Neural progenitor cell (in vitro differentiated cells): ENCODE measurements around the gene USP2. TPM values are rescaled to one million over a fixed set of nuclear protein-coding genes. Genes with fewer than 3 reads are reported as not detected.

ENCODE experiments used
- DNase-seq: peaks from one replicate; pipeline ENCODE4 v3.0.0-alpha.2; 2016; ENCODE audit warnings: low spot score
- H2AFZ ChIP-seq: fragments of 200-600 bp; sonication (generic); replicated peaks from 2 replicates; pipeline ENCODE4 v1.6.1; 2016; ENCODE audit warnings: antibody characterized with exemption
- H3F3A ChIP-seq: fragments of 200-600 bp; sonication (generic); 2 replicates; pipeline ENCODE4 v1.6.1; 2016; ENCODE audit warnings: antibody characterized with exemption, low read depth
- H3K27ac ChIP-seq: fragments of 200-600 bp; sonication (generic); 2 replicates; pipeline ENCODE4 v1.5.1; 2016; ENCODE audit warnings: mild to moderate bottlenecking
- H3K27me3 ChIP-seq: fragments of 200-600 bp; sonication (generic); 2 replicates; pipeline ENCODE4 v1.6.1; 2016; ENCODE audit warnings: mild to moderate bottlenecking, moderate library complexity
- H3K36me3 ChIP-seq: fragments of 200-600 bp; sonication (generic); 2 replicates; pipeline ENCODE4 v1.5.1; 2016
- H3K4me1 ChIP-seq: fragments of 200-600 bp; sonication (generic); 2 replicates; pipeline ENCODE4 v1.6.1; 2016; ENCODE audit warnings: mixed run types
- H3K4me2 ChIP-seq: fragments of 200-600 bp; sonication (generic); 2 replicates; pipeline ENCODE4 v1.6.1; 2016
- H3K4me3 ChIP-seq: fragments of 200-600 bp; sonication (generic); 2 replicates; pipeline ENCODE4 v1.5.1; 2016
- H3K79me2 ChIP-seq: fragments of 200-600 bp; sonication (generic); 2 replicates; pipeline ENCODE4 v1.6.1; 2016; ENCODE audit warnings: low read depth
- H3K9ac ChIP-seq: fragments of 200-600 bp; sonication (generic); 2 replicates; pipeline ENCODE4 v1.6.1; 2016
- H3K9me3 ChIP-seq: fragments of 200-600 bp; sonication (generic); 2 replicates; pipeline ENCODE4 v1.5.1; 2016; ENCODE audit warnings: low read depth
- H4K20me1 ChIP-seq: fragments of 200-600 bp; sonication (generic); 2 replicates; pipeline ENCODE4 v1.6.1; 2016; ENCODE audit warnings: low read depth
- H3K27ac Mint-ChIP-seq: 3 replicates; pipeline ENCODE4 v1.8.0; 2021; ENCODE audit warnings: mixed read lengths
- H3K27me3 Mint-ChIP-seq: 2 replicates; pipeline ENCODE4 v1.8.0; 2022; ENCODE audit warnings: low read depth, mild to moderate bottlenecking, inconsistent platforms, moderate library complexity, mixed read lengths; ENCODE audit not compliant: insufficient read depth
- H3K36me3 Mint-ChIP-seq: 3 replicates; pipeline ENCODE4 v1.8.0; 2021; ENCODE audit warnings: mixed read lengths
- H3K4me1 Mint-ChIP-seq: 3 replicates; pipeline ENCODE4 v1.8.0; 2021; ENCODE audit warnings: mixed read lengths
- H3K4me3 Mint-ChIP-seq: 3 replicates; pipeline ENCODE4 v1.8.0; 2021; ENCODE audit warnings: mild to moderate bottlenecking, moderate library complexity, mixed read lengths
- H3K9me3 Mint-ChIP-seq: 3 replicates; pipeline ENCODE4 v1.8.0; 2020; ENCODE audit warnings: mixed read lengths
- EZH2 ChIP-seq: fragments of 200-600 bp; sonication (generic); IDR thresholded peaks from 2 replicates; pipeline ENCODE4 v1.6.1; 2017; ENCODE audit warnings: antibody characterized with exemption, mild to moderate bottlenecking, moderate library complexity
- EZH2phosphoT487 ChIP-seq: fragments of 200-600 bp; sonication (generic); IDR thresholded peaks from 2 replicates; pipeline ENCODE4 v1.6.1; 2017; ENCODE audit warnings: antibody characterized with exemption
- total RNA-seq: library from RNA; depleted of rRNA; stranded (reverse); fragments of >200 nt; gene quantifications from 2 replicates; pipeline ENCODE4 v1.2.3, GENCODE V29; 2015; ENCODE audit warnings: low replicate concordance
- TF ChIP-seq, protein P1 (sequence below): fragments of 200-600 bp; sonication (generic); IDR thresholded peaks from 2 replicates; pipeline ENCODE4 v1.5.1; 2017; ENCODE audit warnings: antibody characterized with exemption, mild to moderate bottlenecking

USP2 gene
- total RNA-seq, 1 donor from 2014 or later = 2.6 TPM

DNA sequence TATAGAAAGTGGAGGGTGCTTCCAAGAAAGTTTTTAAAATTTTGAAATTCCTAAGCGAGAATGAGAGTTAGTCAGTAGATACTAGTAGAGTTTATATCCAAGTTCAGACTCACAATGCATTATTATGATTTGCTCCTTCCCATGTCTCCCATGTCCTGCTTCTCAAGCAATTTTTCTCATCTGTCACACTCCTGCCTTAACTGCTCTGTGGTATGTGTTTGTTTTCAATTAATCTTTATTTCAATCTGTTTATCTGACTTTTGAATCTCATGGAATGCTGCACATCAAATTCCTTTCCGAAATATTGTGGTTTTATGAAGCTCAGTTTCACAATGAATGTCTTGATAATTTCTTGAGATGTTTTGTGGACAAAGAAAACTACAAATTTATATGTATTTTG lies 23.4 kb upstream of the USP2 start:
- H3K79me2 ChIP-seq = no peaks in the 10 kb centered on the region
- H3K4me3 ChIP-seq = no peak overlapping the region
- no peaks in the 10 kb centered on the region for H4K20me1 ChIP-seq
- Mint-ChIP-seq H3K4me3 (no peak overlapping the region), H3K9me3 (peaks cover 19% of the 10 kb centered on the region), H3K36me3 (no peaks in the 10 kb centered on the region), H3K27ac (no peak overlapping the region), H3K27me3 (no peaks in the 10 kb centered on the region), H3K4me1 (no peaks in the 10 kb centered on the region)
- no peak for TF ChIP-seq EZH2phosphoT487
- TF ChIP-seq, protein P1, sequence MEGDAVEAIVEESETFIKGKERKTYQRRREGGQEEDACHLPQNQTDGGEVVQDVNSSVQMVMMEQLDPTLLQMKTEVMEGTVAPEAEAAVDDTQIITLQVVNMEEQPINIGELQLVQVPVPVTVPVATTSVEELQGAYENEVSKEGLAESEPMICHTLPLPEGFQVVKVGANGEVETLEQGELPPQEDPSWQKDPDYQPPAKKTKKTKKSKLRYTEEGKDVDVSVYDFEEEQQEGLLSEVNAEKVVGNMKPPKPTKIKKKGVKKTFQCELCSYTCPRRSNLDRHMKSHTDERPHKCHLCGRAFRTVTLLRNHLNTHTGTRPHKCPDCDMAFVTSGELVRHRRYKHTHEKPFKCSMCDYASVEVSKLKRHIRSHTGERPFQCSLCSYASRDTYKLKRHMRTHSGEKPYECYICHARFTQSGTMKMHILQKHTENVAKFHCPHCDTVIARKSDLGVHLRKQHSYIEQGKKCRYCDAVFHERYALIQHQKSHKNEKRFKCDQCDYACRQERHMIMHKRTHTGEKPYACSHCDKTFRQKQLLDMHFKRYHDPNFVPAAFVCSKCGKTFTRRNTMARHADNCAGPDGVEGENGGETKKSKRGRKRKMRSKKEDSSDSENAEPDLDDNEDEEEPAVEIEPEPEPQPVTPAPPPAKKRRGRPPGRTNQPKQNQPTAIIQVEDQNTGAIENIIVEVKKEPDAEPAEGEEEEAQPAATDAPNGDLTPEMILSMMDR = no peak
- TF ChIP-seq EZH2 = no peak
- H3F3A ChIP-seq = no peaks in the 10 kb centered on the region
- H3K9me3 ChIP-seq = no peaks in the 10 kb centered on the region
- no peak for DNase-seq
- no peaks in the 10 kb centered on the region for H3K27me3 ChIP-seq
- no peak overlapping the region for H2AFZ ChIP-seq
- no peak overlapping the region for H3K27ac ChIP-seq
- H3K9ac ChIP-seq = no peak overlapping the region
- no peaks in the 10 kb centered on the region for H3K4me1 ChIP-seq
- no peak overlapping the region for H3K4me2 ChIP-seq
- no peaks in the 10 kb centered on the region for H3K36me3 ChIP-seq

DNA sequence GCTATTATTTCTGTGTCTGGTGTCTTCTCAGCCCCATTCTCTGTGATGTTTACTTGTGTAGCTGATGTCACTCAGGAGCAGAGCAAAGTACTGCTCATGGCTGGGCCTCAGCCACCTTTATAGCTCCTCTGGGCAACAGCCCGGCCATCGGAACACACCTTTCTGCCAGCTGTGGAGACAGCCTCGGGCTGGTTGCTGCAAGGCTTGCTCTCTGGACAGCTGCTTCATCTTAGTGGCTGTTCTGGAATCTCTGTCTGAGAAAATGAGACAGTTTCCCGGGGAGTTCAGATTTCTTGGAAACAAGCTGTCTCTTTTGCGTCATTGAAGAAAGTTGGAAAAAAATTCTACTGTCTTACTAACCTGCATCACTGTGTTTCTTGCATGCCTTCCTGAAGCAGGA lies 21.5 kb upstream of the USP2 start:
- no peak overlapping the region for H3K27ac ChIP-seq

DNA sequence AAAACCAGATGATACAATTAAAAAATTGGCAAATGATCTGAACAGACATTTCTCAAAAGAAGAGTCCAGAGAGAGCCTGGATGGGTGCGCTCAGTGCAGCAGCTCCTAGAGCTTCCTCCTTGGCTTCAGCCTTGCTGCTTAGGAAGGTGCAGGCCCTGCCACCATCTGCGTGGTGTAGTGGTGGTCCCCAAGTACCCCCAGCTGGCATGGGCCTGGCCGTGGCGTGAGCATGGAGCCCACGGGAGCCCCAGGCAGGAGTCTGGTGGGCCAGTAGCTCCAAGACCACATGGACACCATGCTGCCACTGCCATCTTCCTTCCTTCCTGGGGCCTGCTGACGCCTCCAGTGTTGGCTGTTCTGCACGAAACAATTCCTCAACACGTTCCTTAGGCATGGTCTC lies 21.0 kb upstream of the USP2 start:
- Mint-ChIP-seq H3K36me3 (no peaks in the 10 kb centered on the region), H3K4me3 (no peak overlapping the region), H3K4me1 (no peaks in the 10 kb centered on the region), H3K27ac (no peak overlapping the region), H3K9me3 (peaks cover 35% of the 10 kb centered on the region), H3K27me3 (peaks cover 3% of the 10 kb centered on the region)
- Histone ChIP-seq H3K4me3 (no peak overlapping the region), H3F3A (no peaks in the 10 kb centered on the region), H3K27me3 (no peaks in the 10 kb centered on the region), H3K36me3 (no peaks in the 10 kb centered on the region), H3K9me3 (peaks cover 13% of the 10 kb centered on the region), H3K4me1 (no peaks in the 10 kb centered on the region), H3K79me2 (no peaks in the 10 kb centered on the region), H2AFZ (no peak overlapping the region), H4K20me1 (no peaks in the 10 kb centered on the region), H3K9ac (no peak overlapping the region), H3K4me2 (no peak overlapping the region), H3K27ac (no peak overlapping the region)
- no peak for TF ChIP-seq EZH2
- TF ChIP-seq EZH2phosphoT487 = no peak
- TF ChIP-seq, protein P1 = no peak
- no peak for DNase-seq

More for the DNA sequence above, 21.5 kb upstream of the USP2 start:
- no peak for DNase-seq
- TF ChIP-seq EZH2phosphoT487 (no peak), EZH2 (no peak)
- TF ChIP-seq, protein P1 = no peak
- Histone ChIP-seq H3K27me3 (no peaks in the 10 kb centered on the region), H3K9me3 (peaks cover 8% of the 10 kb centered on the region), H3K4me3 (no peak overlapping the region), H3K9ac (no peak overlapping the region), H3K4me2 (no peak overlapping the region), H3K79me2 (no peaks in the 10 kb centered on the region), H2AFZ (no peak overlapping the region), H4K20me1 (no peaks in the 10 kb centered on the region), H3F3A (no peaks in the 10 kb centered on the region), H3K36me3 (no peaks in the 10 kb centered on the region), H3K4me1 (no peaks in the 10 kb centered on the region)
- H3K27ac Mint-ChIP-seq = no peak overlapping the region
- no peak overlapping the region for H3K4me3 Mint-ChIP-seq
- no peaks in the 10 kb centered on the region for H3K36me3 Mint-ChIP-seq
- no peaks in the 10 kb centered on the region for H3K4me1 Mint-ChIP-seq
- peaks cover 3% of the 10 kb centered on the region for H3K27me3 Mint-ChIP-seq
- peaks cover 30% of the 10 kb centered on the region for H3K9me3 Mint-ChIP-seq

DNA sequence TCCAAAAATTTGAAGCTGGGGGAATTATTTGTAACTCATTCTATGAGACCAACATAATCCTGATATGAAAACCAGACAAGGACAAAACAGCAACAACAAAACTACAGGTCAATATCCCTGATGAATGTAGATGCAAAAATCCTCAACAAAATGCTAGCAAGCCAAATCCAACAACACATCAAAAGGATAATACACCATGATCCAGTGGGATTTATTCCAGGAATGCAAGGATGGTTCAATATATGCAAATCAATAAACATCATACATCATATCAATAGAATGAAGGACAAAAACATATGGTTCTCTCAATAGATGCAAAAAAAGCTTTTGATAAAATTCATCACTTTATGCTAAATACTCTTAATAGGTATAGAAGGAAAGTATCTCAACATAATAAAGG lies 19.4 kb upstream of the USP2 start:
- H3K36me3 Mint-ChIP-seq = peaks cover 2% of the 10 kb centered on the region

More for the DNA sequence above, 19.4 kb upstream of the USP2 start:
- Histone ChIP-seq H2AFZ (no peak overlapping the region), H3K9me3 (peaks cover 15% of the 10 kb centered on the region), H3K4me2 (no peak overlapping the region), H4K20me1 (no peaks in the 10 kb centered on the region), H3K79me2 (no peaks in the 10 kb centered on the region), H3K4me3 (no peak overlapping the region), H3K36me3 (no peaks in the 10 kb centered on the region), H3K27me3 (no peaks in the 10 kb centered on the region), H3K4me1 (no peaks in the 10 kb centered on the region), H3K9ac (no peak overlapping the region), H3F3A (no peaks in the 10 kb centered on the region), H3K27ac (no peak overlapping the region)
- Mint-ChIP-seq H3K4me3 (no peak overlapping the region), H3K9me3 (peaks cover 38% of the 10 kb centered on the region), H3K27ac (no peak overlapping the region), H3K27me3 (peaks cover 3% of the 10 kb centered on the region), H3K4me1 (no peaks in the 10 kb centered on the region)
- TF ChIP-seq, protein P1 = no peak
- TF ChIP-seq EZH2 = no peak
- no peak for TF ChIP-seq EZH2phosphoT487
- no peak for DNase-seq
